ENCODE results near the gene SLC6A16. TPM values are rescaled to one million over a fixed set of nuclear protein-coding genes. Genes with fewer than 3 reads are reported as not detected.

Gene SLC6A16
- total RNA-seq, 1 experiment from 2014 or later: 5.0 TPM

DNA sequence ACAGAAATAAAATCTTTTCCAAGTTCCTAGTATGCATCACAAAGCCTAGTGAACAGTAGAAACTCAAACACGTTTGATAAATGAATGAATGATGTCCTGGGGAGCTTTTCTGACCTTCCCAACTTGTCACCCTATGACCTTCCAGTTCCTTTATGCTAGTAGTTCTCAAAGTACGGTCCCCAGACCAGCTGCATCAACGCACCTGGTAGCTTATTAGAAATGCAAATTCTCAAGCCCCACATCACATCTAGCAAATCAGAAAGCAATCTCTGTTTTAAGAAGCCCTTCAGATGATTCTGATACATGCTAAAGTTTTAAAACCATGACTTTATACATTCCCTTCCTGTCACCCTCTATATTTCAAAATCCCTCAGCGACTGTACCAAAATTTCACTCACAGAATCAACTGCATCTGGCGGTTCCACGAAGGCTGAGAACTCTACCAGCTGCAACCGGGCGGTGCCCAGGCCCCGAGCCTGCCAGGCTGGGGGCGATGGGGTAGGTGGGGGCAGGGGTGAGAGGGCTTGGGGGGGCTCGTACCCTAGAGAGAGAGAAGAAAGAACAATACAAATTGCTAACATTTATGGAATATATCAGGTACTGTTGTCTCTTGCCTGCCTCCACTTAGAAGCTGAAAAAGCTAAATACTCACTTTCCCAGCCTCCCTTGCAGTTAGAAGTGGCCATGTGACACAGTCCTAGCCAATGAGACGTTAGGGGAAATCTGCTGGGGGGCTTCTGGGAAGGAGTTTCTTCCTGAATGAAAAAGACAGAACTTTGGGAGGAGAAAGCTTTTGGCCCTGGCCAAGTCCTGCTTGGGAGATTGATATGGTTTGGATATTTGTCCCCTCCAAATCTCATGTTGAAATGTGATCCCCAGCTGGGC is 23.6 kb upstream of the SLC6A16 start:
- Histone ChIP-seq H3K9ac (ENCODE audit: low read length) (no peak overlapping the region), H2AFZ (ENCODE audit: low read depth, low read length, poor library complexity, severe bottlenecking) (no peak overlapping the region), H3K27ac (ENCODE audit: low read depth, low read length) (peak overlapping the region; percentile 36; the same call in 1 of the 2 replicates), H4K20me1 (ENCODE audit: insufficient read depth) (no peaks in the 10 kb centered on the region), H3K4me2 (ENCODE audit: low read length) (no peak overlapping the region), H3K9me3 (ENCODE audit: control insufficient read depth in 1 of 2, insufficient read depth in 1 of 2, low read depth in 1 of 2, low read length in 2 of 2) (no peaks in the 10 kb centered on the region), H3K4me1 (ENCODE audit: control insufficient read depth in 1 of 2, insufficient read depth in 2 of 2, low read length in 2 of 2) (no peaks in the 10 kb centered on the region), H3K4me3 (replicated peaks in 1 of 2; ENCODE audit: low read depth in 1 of 2, low read length in 2 of 2) (no peak overlapping the region), H3K79me2 (ENCODE audit: insufficient read depth, low read length) (no peaks in the 10 kb centered on the region), H3K9me2 (ENCODE audit: insufficient read depth) (no peaks in the 10 kb centered on the region), H3K36me3 (ENCODE audit: control insufficient read depth in 1 of 2, insufficient read depth in 2 of 2, low read length in 2 of 2) (peaks cover 20 to 38% of the 10 kb centered on the region in 2 experiments), H3K27me3 (ENCODE audit: insufficient read depth, low read length) (no peaks in the 10 kb centered on the region)
- ChIA-PET POLR2A (no interaction called here), RAD21 (ENCODE audit: low non-redundant PET in 1 of 2, low total read pairs in 2 of 2, uncharacterized antibody in 2 of 2, unreplicated experiment in 2 of 2) (no interaction called here), CTCF (interaction anchor here (0.6 to 1.5 kb wide), 3 partner anchors 43 to 123 kb away, joined by 3 to 6 read pairs (median 3); no protein-coding TSS in a partner anchor)
- DNase-seq (ENCODE audit: low read depth, low spot score) (no peak), ATAC-seq (no peak)
- no TSS peak for BruUV-seq (replicated peaks)
- TF ChIP-seq, protein P1, sequence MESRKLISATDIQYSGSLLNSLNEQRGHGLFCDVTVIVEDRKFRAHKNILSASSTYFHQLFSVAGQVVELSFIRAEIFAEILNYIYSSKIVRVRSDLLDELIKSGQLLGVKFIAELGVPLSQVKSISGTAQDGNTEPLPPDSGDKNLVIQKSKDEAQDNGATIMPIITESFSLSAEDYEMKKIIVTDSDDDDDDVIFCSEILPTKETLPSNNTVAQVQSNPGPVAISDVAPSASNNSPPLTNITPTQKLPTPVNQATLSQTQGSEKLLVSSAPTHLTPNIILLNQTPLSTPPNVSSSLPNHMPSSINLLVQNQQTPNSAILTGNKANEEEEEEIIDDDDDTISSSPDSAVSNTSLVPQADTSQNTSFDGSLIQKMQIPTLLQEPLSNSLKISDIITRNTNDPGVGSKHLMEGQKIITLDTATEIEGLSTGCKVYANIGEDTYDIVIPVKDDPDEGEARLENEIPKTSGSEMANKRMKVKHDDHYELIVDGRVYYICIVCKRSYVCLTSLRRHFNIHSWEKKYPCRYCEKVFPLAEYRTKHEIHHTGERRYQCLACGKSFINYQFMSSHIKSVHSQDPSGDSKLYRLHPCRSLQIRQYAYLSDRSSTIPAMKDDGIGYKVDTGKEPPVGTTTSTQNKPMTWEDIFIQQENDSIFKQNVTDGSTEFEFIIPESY (IDR thresholded peaks at IDR 0.05; ENCODE audit: extremely low read depth, insufficient replicate concordance, low read length): no peak
- intact Hi-C loops (cut with micrococcal nuclease): no loop called here

DNA sequence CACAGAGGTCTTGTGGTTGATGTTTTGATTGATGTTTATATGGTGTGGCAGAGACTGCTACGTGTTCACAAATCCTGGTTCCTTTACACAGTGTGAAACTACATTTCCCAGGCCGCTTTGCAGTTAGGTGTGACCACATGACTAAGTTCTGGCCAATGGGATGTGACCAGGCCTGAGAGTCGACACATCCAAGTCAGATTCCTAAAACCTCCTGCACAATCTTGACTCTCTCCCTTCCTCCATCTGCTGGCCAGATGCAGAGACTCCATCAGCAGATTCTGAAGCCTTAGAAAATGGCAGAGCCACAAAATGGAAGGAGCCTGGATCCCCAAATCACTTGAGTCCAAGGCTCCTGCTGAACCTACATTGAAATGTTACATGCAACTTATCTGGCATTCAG is 22.8 kb upstream of the SLC6A16 start:
- ChIA-PET CTCF (interaction anchor here (1.5 kb wide), 1 partner anchor 122 kb away, joined by 6 read pairs; no protein-coding TSS in a partner anchor), RAD21 (ENCODE audit: low non-redundant PET in 1 of 2, low total read pairs in 2 of 2, uncharacterized antibody in 2 of 2, unreplicated experiment in 2 of 2) (no interaction called here), POLR2A (no interaction called here)
- no peaks in the 10 kb centered on the region for H3K27me3 ChIP-seq (ENCODE audit: insufficient read depth, low read length)
- no peaks in the 10 kb centered on the region for H4K20me1 ChIP-seq (ENCODE audit: insufficient read depth)
- ATAC-seq: peak; percentile 98
- TF ChIP-seq, protein P2, sequence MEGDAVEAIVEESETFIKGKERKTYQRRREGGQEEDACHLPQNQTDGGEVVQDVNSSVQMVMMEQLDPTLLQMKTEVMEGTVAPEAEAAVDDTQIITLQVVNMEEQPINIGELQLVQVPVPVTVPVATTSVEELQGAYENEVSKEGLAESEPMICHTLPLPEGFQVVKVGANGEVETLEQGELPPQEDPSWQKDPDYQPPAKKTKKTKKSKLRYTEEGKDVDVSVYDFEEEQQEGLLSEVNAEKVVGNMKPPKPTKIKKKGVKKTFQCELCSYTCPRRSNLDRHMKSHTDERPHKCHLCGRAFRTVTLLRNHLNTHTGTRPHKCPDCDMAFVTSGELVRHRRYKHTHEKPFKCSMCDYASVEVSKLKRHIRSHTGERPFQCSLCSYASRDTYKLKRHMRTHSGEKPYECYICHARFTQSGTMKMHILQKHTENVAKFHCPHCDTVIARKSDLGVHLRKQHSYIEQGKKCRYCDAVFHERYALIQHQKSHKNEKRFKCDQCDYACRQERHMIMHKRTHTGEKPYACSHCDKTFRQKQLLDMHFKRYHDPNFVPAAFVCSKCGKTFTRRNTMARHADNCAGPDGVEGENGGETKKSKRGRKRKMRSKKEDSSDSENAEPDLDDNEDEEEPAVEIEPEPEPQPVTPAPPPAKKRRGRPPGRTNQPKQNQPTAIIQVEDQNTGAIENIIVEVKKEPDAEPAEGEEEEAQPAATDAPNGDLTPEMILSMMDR (IDR thresholded peaks at IDR 0.05 in 2 of 3, conservative IDR thresholded peaks at IDR 0.05 in 1 of 3; ENCODE audit: borderline replicate concordance in 1 of 3, insufficient read depth in 1 of 3, low read depth in 2 of 3, low read length in 2 of 3): peak in 2 of 3 experiments; percentile 40 to 43; a peak in 3 of 6 replicates
- TF ChIP-seq POLR2A (IDR thresholded peaks at IDR 0.05; ENCODE audit: borderline replicate concordance, extremely low read depth, insufficient read depth, insufficient read length) (no peak), YY1 (IDR thresholded peaks at IDR 0.05; ENCODE audit: extremely low read depth, insufficient replicate concordance, low read depth, low read length) (peak; percentile 89)
- no peak overlapping the region for H3K4me2 ChIP-seq (ENCODE audit: low read length)
- H3K9me3 ChIP-seq (ENCODE audit: control insufficient read depth in 1 of 2, insufficient read depth in 1 of 2, low read depth in 1 of 2, low read length in 2 of 2): no peaks in the 10 kb centered on the region
- H3K4me1 ChIP-seq (ENCODE audit: control insufficient read depth in 1 of 2, insufficient read depth in 2 of 2, low read length in 2 of 2): no peaks in the 10 kb centered on the region
- BruUV-seq (replicated peaks): no TSS peak
- H3K36me3 ChIP-seq (ENCODE audit: control insufficient read depth in 1 of 2, insufficient read depth in 2 of 2, low read length in 2 of 2): peaks cover 23 to 40% of the 10 kb centered on the region in 2 experiments
- H2AFZ ChIP-seq (ENCODE audit: low read depth, low read length, poor library complexity, severe bottlenecking): no peak overlapping the region
- H3K4me3 ChIP-seq (replicated peaks in 1 of 2; ENCODE audit: low read depth in 1 of 2, low read length in 2 of 2): no peak overlapping the region
- intact Hi-C loops (cut with micrococcal nuclease): no loop called here
- peak overlapping the region; percentile 36; the same call in 1 of the 2 replicates for H3K27ac ChIP-seq (ENCODE audit: low read depth, low read length)
- no peaks in the 10 kb centered on the region for H3K79me2 ChIP-seq (ENCODE audit: insufficient read depth, low read length)
- no peak overlapping the region for H3K9ac ChIP-seq (ENCODE audit: low read length)
- H3K9me2 ChIP-seq (ENCODE audit: insufficient read depth): no peaks in the 10 kb centered on the region
- DNase-seq (ENCODE audit: low read depth, low spot score): peak; percentile 81

All from HCT116 (cell line).